Measurements from ENCODE around the gene ERLIN1.
"Not testable (repeated sequence)": the region's sequence is repeated elsewhere in the genome, so short reads cannot be mapped to it uniquely, and the experiment has no call there.

Gene ERLIN1

DNA sequence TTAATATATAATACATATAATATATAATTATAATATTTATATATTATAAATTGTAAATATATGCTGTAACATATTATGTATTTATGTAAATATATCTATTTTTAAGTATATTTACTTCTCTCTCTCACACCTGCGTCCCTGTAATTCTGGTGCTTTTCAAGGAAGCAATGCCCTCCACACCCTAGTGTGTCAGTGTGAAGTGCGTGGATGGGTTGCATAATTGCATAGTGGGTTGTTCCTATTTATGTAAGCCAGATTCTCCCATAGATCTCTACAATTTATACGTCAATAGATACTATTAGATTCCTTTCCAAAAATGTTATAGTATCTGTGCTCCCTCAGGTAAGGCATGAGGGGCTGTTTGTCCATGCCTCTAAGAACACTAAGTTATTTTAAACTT lies 54.3 kb downstream of the ERLIN1 start:
- no peak for DNase-seq

- DNase-seq, result no peak
Measured at GRCh38 chr10:100130831-100131230, 55.0 kb downstream of the ERLIN1 start.

DNA sequence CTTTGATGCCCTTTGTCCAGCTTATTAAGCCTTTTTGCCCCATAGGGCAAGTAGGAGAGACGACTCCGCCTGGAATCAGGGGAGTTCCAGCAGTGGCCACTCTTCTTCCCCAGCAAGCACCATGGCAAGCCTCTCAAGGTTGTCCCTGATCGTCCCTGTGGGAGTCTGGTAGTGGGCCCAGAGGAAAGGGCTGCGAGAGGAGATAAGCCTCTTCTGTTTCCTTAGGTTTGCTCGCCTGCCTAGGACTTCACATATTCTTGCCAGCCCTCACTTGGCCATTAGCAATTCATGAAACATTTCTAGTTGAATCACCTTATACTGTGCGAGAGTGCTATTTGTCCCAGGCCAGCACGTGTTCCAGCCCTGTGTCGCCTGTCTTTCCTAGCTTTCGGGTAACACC lies 56.4 kb downstream of the ERLIN1 start:
- no peak for DNase-seq

- no peak for DNase-seq
Measured at GRCh38 chr10:100128951-100129350, 56.9 kb downstream of the ERLIN1 start.

DNA sequence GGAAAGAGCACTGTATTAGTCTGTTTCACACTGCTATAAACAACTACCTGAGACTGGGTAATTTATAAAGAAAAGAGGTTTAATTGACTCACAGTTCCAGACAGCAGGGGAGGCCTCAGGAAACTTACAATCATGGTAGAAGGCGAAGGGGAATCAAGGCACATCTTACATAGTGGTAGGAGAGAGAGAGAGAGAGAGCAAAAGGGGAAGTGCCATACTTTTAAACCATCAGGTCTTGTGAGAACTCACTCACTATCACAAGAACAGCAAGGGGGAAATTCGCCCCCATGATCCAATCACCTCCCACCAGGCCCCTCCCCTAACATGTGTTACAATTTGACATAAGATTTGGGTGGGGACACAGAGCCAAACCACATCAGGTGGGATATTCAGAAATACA lies 60.5 kb downstream of the ERLIN1 start:
- not testable (repeated sequence) for DNase-seq

DNA sequence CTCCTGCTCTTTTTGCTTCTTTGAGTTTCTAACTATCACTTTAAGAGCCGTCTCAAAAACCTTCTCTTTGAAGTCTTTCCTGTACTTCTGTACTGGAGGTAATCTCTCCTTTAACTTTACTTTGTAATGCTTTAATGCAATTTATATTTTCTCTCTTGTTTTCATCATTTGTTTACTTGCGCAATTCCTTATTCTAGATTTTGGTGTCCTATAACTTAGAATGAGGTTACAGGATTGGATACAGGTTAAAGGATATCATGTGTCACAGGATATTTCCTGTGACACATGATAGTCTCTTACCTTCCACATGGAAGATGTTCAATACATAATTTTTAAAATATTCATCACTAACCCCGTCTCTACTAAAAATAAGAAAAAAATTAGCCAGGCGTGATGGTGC lies 61.7 kb downstream of the ERLIN1 start:
- no peak for DNase-seq

DNA sequence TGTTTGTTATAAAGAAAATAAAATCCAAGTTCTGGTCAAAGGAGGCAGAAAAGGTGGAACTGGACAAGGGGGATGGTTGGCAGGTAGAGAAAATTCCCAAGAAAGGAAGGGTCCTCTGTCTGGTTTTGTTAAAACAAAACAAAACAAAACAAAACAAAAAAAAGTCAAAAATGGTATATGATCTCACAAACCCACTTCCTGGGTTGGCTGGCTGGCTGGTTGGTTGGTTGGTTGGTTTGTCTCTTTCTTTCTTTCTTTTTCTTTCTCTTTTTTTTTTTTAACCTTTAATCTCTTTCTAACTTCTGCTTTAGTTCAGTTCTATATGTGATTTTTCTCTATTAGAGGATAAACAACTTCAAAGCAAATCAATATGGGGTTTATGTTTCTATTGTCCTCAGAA lies 63.0 kb downstream of the ERLIN1 start:
- DNase-seq, result no peak

DNA sequence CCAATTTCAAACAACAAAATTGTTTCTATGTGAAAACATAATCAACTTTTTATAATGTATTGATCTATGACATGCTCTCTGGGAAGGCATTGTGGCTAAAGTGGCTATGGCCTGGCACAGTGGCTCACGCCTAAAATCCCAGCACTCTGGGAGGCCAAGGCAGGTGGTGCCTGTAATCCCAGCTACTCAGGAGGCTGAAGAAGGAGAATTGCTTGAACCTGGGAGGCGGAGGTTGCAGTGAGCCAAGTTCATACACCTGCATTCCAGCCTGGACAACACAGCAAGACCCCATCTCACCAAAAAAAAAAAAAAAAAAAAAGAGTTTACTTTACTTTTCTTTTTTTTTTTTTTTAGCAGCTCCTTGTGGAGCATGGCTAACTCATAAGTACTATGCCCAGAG lies 65.3 kb downstream of the ERLIN1 start:
- DNase-seq, result no peak

- no peak for DNase-seq
Measured at GRCh38 chr10:100119726-100120125, 66.1 kb downstream of the ERLIN1 start.

DNA sequence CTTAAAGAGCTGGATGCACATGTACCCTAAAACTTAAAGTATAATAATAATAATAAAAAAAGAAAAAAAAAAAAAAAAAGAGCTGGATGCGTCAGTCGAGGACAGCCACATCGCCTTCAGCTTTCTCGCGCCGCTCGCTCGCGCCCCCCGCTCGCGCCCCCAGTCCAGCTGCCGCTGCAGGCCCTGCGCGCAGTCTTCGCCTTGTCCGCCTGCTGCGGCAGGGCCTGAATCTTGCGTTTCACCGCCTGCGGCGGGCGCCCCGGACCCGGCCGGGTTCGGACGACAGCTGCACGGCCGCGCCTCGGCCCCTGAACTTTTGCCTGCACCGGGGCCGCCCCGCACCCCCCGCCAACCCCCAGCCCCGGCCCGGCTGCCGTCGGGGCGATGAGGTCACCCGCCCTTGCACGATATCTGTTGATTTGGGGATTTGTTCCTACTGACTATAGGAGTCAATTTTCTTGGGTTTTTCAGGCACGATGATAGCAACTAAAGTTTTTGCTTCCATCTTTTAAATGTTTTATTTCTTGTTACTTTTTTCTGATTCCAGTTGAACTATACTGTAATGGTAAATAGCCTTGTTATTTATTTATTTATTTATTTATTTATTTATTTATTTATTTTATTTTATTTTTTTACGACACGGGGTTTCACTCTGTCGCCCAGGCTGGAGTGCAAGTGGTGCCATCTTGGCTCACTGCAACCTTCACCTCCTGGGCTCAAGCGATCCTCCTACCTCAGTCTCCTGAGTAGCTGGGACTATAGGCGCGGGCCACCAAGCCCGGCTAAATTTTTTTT lies 70.7 kb downstream of the ERLIN1 start:
- no peak for DNase-seq

DNA sequence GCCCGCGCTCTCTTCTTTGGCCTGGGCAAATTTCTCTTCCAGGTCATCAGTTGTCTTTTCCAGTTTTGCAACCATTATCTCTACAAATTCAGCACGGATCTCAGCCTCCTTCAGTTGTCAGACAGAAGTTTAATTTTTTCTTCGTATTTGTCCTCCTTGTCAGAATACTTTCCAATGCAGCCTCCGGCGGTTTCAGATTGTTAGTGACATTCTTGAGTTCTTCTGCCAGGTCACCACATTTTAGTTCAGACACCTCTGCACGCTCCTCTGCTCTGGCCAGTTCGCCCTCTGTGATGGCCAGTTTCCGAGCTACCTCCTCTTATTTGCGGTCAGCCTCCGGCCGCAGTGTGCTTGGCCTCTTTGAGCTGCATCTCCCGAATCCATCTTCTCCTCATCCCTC lies 71.4 kb downstream of the ERLIN1 start:
- DNase-seq, result no peak

DNA sequence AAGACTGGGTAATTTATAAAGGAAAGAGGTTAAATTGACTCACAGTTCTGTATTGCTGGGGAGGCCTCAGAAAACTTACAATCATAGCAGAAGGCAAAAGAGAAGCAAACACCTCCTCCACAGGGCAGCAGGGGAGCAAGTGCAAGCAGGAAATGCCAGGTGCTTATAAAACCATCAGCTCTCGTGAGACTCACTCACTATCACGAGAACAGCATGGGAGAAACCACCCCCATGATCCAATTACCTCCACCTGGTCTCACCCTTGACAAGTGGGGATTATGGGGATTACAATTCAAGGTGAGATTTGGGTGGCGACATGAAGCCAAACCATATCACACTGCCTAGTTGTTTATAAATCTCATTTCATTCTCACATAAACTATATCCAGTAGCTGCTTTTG lies 76.2 kb downstream of the ERLIN1 start:
- DNase-seq, result no peak

DNA sequence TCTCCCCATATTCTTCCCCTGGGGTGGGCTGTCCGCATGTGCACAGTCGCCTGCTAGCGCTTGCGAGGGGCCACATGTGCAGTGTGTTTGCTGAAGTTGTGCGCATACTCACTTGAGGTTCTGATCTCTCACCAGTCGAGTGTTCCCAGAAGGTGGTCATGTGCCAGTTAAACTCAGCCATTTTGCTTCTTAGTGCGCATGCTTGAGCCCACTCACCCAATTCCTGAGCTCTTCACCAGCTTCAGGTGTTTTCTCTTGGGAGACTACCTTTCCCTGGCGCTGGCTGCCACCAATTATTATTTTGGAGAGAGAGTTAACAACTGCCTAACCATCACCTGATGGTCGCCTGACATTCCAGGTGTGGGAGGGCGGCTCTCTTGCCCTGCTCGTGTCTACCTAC lies 79.0 kb downstream of the ERLIN1 start:
- DNase-seq, result no peak

- DNase-seq, result no peak
Measured at GRCh38 chr10:100104300-100104699, 81.5 kb downstream of the ERLIN1 start.

GRCh38 chr10:100103581-100103980 lies 82.2 kb downstream of the ERLIN1 start:
- DNase-seq, result no peak

GRCh38 chr10:100101192-100102076 lies 84.4 kb downstream of the ERLIN1 start:
- no peak for DNase-seq

DNA sequence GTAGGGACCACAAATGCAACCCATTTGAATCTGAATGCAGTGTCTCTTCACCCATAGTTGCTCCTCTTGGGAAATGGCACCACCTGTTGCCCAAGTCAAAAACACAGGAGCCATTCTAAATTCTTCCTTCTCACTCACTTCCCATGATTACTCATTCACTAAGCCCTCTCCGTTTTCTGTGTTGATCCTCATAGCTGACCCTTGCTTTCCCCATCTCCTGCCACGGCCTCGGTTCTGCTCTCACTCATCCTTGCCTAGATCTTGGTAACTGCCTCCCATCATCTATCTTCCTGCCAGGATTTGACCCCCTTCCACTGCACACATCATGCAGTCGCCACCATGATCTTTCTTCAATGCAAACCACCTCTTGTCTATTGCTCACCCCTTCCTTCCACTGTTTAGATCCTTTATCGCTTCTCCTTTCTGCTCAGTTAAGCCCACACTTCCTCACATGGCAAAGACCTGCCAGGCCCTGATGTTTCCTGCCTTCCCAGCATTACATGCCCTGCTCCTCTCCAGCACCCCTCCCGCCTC lies 85.1 kb downstream of the ERLIN1 start:
- DNase-seq, result no peak
